Urothelium cell line (cell line): ENCODE measurements around the gene HINT3.
A peak's percentile ranks its signal among the peaks of the same experiment; 100 is the strongest.
"Not testable (repeated sequence)": the region's sequence is repeated elsewhere in the genome, so short reads cannot be mapped to it uniquely, and the experiment has no call there.

ENCODE experiments used
- DNase-seq: peaks from one replicate; pipeline ENCODE4 v3.0.0; 2011; ENCODE audit warnings: low spot score, mixed read lengths
- FAIRE-seq: peaks from 2 replicates; lab custom pipeline; 2011; peaks lifted over from hg19 to GRCh38; lab: Jason Lieb, UNC

Gene HINT3

GRCh38 chr6:125994670-125995488, 38.3 kb downstream of the HINT3 start:
- DNase-seq (no peak), FAIRE-seq (no peak)

- FAIRE-seq (no peak), DNase-seq (peak; percentile 67)
Measured at GRCh38 chr6:125995972-125996580, 39.5 kb downstream of the HINT3 start.

GRCh38 chr6:126002755-126003679, 46.4 kb downstream of the HINT3 start:
- no peak for FAIRE-seq

GRCh38 chr6:126007800-126008199, 51.2 kb downstream of the HINT3 start:
- DNase-seq (no peak), FAIRE-seq (no peak)

More at GRCh38 chr6:126002755-126003679, 46.4 kb downstream of the HINT3 start:
- no peak for DNase-seq

GRCh38 chr6:126010040-126010439, 53.5 kb downstream of the HINT3 start:
- DNase-seq (no peak), FAIRE-seq (no peak)

DNA sequence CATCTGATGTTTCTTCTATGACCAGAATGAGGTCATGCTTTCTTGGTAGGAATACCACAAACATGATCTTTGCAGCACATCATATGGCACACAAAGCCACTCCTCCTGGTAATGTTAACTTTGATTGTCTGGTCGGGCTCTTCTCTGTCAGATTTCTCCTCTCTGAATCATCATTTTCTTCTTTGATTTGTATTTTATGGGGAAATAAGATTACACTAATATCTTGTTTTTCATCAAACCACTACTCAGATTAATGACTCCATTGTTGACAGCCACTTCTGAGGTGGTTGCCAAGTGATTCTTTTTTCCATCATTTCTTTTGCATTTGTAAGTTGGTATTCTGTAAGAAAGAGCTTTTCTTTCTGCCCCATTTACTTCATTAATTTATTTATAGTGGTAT, 59.3 kb downstream of the HINT3 start:
- DNase-seq (no peak), FAIRE-seq (no peak)

- DNase-seq (no peak), FAIRE-seq (no peak)
Measured at GRCh38 chr6:126016591-126016990, 60.0 kb downstream of the HINT3 start.

GRCh38 chr6:126017668-126018067, 61.1 kb downstream of the HINT3 start:
- FAIRE-seq (no peak), DNase-seq (no peak)

DNA sequence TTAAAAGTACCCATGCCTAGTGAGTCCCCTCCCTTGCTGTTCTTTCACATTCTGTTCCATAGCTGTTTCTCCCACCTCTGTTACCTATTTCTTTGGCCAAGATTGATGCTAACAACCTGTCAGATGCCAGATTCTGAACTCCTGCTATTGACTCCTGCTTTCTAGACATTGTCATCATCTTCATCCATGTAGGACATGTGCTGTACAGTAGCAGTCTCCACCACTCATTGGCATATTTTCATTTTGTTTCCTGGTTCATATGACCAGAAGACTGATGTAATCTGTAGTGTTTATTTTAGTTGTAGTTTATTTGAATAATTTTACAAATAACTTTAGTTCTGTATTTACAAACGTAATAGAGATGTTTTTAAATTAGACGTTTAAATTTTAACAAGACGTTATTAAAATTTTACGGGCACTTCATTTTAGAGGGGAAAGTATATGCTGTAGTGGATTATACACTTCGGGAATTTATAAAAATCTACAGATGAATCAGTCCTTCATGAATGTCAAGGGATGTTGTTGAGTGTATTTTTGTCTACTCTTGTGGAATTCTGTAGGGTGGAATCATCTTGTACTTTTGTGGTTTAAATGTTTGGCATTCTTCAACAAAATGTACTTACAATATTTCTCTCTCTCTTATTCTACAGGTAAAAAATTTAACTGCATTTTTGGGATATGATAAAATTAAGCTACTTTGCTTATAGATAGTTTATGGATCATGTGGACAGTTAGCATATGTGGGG, 63.9 kb downstream of the HINT3 start:
- DNase-seq (no peak), FAIRE-seq (no peak)

DNA sequence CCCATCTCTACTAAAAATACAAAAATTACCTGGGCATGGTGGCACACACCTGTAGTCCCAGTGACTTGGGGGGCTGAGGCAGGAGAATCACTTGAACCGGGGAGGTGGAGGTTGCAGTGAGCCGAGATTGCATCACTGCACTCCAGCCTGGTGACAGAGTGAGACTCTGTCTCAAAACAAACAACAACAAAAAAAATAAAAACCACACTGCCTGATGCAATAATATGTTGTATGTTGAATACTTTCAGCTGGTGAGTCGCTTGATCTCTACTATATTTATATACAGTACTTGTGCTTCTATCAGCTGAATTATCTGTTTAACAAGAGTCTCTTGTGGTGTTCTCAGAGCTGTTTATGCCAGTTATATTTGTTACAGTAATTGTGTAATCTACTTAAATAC, 66.9 kb downstream of the HINT3 start:
- FAIRE-seq = not testable (repeated sequence)

DNA sequence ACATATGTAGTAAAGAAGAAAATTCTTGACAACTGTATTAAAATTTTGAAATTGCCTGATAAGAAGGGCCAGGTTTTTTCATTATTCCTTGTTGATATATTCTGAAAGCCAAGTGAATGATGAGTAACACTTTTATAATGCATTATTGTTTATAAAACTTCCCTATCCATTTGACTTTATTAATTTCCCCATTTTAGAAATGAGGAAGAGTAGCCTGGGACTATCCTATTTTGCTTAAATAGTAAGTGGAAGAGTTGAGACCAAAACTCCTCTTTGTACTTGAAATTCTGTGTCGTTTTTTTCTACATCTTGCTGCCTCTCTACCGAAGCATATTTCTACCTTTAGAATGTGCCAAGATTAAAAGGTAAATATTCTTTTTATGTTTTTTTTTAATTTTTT, 69.4 kb downstream of the HINT3 start:
- FAIRE-seq = no peak
- no peak for DNase-seq

More for the DNA sequence above, 66.9 kb downstream of the HINT3 start:
- DNase-seq = not testable (repeated sequence)

GRCh38 chr6:126027601-126028000, 71.0 kb downstream of the HINT3 start:
- DNase-seq (no peak), FAIRE-seq (no peak)
